ENCODE results near the gene SLC35G6.

- TF ChIP-seq CTCF (optimal IDR thresholded peaks at IDR 0.05 in 1 of 3, IDR thresholded peaks at IDR 0.05 in 1 of 3, conservative IDR thresholded peaks at IDR 0.05 in 1 of 3; ENCODE audit: extremely low read depth in 1 of 3, insufficient read depth in 2 of 3, low read length in 3 of 3) (no peak), EZH2 (IDR thresholded peaks at IDR 0.05; ENCODE audit: low read length) (no peak)
Observed at GRCh38 chr17:7478276-7479212, 2.7 kb upstream of the SLC35G6 start.
